ENCODE data around the gene DDAH2. TPM values are rescaled to one million over a fixed set of nuclear protein-coding genes. Genes with fewer than 3 reads are reported as not detected.

DDAH2 gene
- total RNA-seq, 1 donor from 2014 or later = 53.8 TPM

Other genes starting within 250 kb of the DDAH2 start
- 7.2 and 7.9 TPM in 2 replicates for gene MICB, start 231.2 kb downstream of the DDAH2 start, total RNA-seq
- gene MCCD1, start 200.3 kb downstream of the DDAH2 start, total RNA-seq = not detected in 2 replicates
- gene DDX39B, start 187.3 kb downstream of the DDAH2 start, total RNA-seq = 272 and 278 TPM in 2 replicates
- 1.3 TPM in 2 replicates for gene ATP6V1G2, start 182.7 kb downstream of the DDAH2 start, total RNA-seq
- 16.5 and 24.9 TPM in 2 replicates for gene NFKBIL1, start 181.7 kb downstream of the DDAH2 start, total RNA-seq
- not detected in 2 replicates for gene LTA, start 157.0 kb downstream of the DDAH2 start, total RNA-seq
- 0.16 and 0.54 TPM in 2 replicates for gene TNF, start 153.7 kb downstream of the DDAH2 start, total RNA-seq
- gene LTB, start 146.9 kb downstream of the DDAH2 start, total RNA-seq = not detected in 2 replicates
- 1.8 TPM in 1 of 2 replicates, not detected in the other for gene LST1, start 143.0 kb downstream of the DDAH2 start, total RNA-seq
- gene NCR3, start 136.3 kb downstream of the DDAH2 start, total RNA-seq = not detected in 2 replicates
- not detected in 2 replicates for gene AIF1, start 114.1 kb downstream of the DDAH2 start, total RNA-seq
- gene PRRC2A, start 108.6 kb downstream of the DDAH2 start, total RNA-seq = 59.4 and 74.7 TPM in 2 replicates
- gene BAG6, start 76.6 kb downstream of the DDAH2 start, total RNA-seq = 200 and 228 TPM in 2 replicates
- 7.6 TPM in 1 of 2 replicates, not detected in the other for gene APOM, start 73.4 kb downstream of the DDAH2 start, total RNA-seq
- 15.3 and 19.9 TPM in 2 replicates for gene C6orf47, start 68.5 kb downstream of the DDAH2 start, total RNA-seq
- 23.2 and 28.5 TPM in 2 replicates for gene GPANK1, start 64.3 kb downstream of the DDAH2 start, total RNA-seq
- 218 and 219 TPM in 2 replicates for gene CSNK2B, start 63.2 kb downstream of the DDAH2 start, total RNA-seq
- gene LY6G5B, start 59.3 kb downstream of the DDAH2 start, total RNA-seq = 1.1 and 1.5 TPM in 2 replicates
- not detected in 2 replicates for gene LY6G5C, start 48.2 kb downstream of the DDAH2 start, total RNA-seq
- 28.3 and 28.8 TPM in 2 replicates for gene ABHD16A, start 26.0 kb downstream of the DDAH2 start, total RNA-seq
- not detected in 2 replicates for gene LY6G6F, start 22.4 kb downstream of the DDAH2 start, total RNA-seq
- not detected in 2 replicates for gene LY6G6D, start 14.0 kb downstream of the DDAH2 start, total RNA-seq
- gene LY6G6C, start 7.6 kb downstream of the DDAH2 start, total RNA-seq = not detected in 2 replicates
- gene MPIG6B, start 5.9 kb downstream of the DDAH2 start, total RNA-seq = not detected in 2 replicates
- 478 and 525 TPM in 2 replicates for gene CLIC1, start 7.2 kb upstream of the DDAH2 start, total RNA-seq
- 2.1 and 4.3 TPM in 2 replicates for gene MSH5, start 10.7 kb upstream of the DDAH2 start, total RNA-seq
- 0.54 TPM in 1 of 2 replicates, not detected in the other for gene SAPCD1, start 33.4 kb upstream of the DDAH2 start, total RNA-seq
- gene VWA7, start 48.0 kb upstream of the DDAH2 start, total RNA-seq = under 0.01 TPM in 1 of 2 replicates, not detected in the other
- 40.1 and 59.8 TPM in 2 replicates for gene VARS1, start 66.5 kb upstream of the DDAH2 start, total RNA-seq
- 20.9 and 37.3 TPM in 2 replicates for gene LSM2, start 77.7 kb upstream of the DDAH2 start, total RNA-seq
- 0.49 TPM in 1 of 2 replicates, not detected in the other for gene HSPA1L, start 86.0 kb upstream of the DDAH2 start, total RNA-seq
- 59.8 and 77.6 TPM in 2 replicates for gene HSPA1A, start 86.2 kb upstream of the DDAH2 start, total RNA-seq
- 61.4 and 72.9 TPM in 2 replicates for gene HSPA1B, start 98.4 kb upstream of the DDAH2 start, total RNA-seq
- gene NEU1, start 133.5 kb upstream of the DDAH2 start, total RNA-seq = 37.5 and 55.9 TPM in 2 replicates
- not detected in 2 replicates for gene SLC44A4, start 149.7 kb upstream of the DDAH2 start, total RNA-seq
- gene EHMT2, start 168.4 kb upstream of the DDAH2 start, total RNA-seq = 26.0 and 35.0 TPM in 2 replicates
- gene ZBTB12, start 172.8 kb upstream of the DDAH2 start, total RNA-seq = 1.8 and 2.1 TPM in 2 replicates
- gene C2, start 198.4 kb upstream of the DDAH2 start, total RNA-seq = 0.97 and 2.2 TPM in 2 replicates
- 12.6 and 103 TPM in 2 replicates for gene CFB, start 216.8 kb upstream of the DDAH2 start, total RNA-seq
- 80.2 and 82.0 TPM in 2 replicates for gene NELFE, start 229.7 kb upstream of the DDAH2 start, total RNA-seq
- 28.0 and 44.9 TPM in 2 replicates for gene SKIC2, start 229.9 kb upstream of the DDAH2 start, total RNA-seq
- gene DXO, start 242.8 kb upstream of the DDAH2 start, total RNA-seq = 18.6 and 25.5 TPM in 2 replicates

Measured in cardiac atrium fibroblast (primary cell).